HT1080 (cell line): Measurements from ENCODE around the gene TTC14. TPM values are rescaled to one million over a fixed set of nuclear protein-coding genes. Genes with fewer than 3 reads are reported as not detected.
"Not testable (repeated sequence)": the region's sequence is repeated elsewhere in the genome, so short reads cannot be mapped to it uniquely, and the experiment has no call there.

Experiments used
- DNase-seq: peaks from one replicate; pipeline ENCODE4 v3.0.0-alpha.2; 2015; ENCODE audit warnings: low read depth
- polyA plus RNA-seq, 2 experiments: library from polyadenylated mRNA; depleted of rRNA; stranded (reverse); fragments of >200 nt; gene quantifications; 2 replicates each; pipeline ENCODE4 v1.2.3, GENCODE V29; 2015
- total RNA-seq: library from RNA; depleted of rRNA; stranded (reverse); fragments of >200 nt; shearing (Covaris generic); gene quantifications from 2 replicates; pipeline ENCODE4 v1.2.3, GENCODE V29; 2014; rRNA removed

The TTC14 gene, protein sequence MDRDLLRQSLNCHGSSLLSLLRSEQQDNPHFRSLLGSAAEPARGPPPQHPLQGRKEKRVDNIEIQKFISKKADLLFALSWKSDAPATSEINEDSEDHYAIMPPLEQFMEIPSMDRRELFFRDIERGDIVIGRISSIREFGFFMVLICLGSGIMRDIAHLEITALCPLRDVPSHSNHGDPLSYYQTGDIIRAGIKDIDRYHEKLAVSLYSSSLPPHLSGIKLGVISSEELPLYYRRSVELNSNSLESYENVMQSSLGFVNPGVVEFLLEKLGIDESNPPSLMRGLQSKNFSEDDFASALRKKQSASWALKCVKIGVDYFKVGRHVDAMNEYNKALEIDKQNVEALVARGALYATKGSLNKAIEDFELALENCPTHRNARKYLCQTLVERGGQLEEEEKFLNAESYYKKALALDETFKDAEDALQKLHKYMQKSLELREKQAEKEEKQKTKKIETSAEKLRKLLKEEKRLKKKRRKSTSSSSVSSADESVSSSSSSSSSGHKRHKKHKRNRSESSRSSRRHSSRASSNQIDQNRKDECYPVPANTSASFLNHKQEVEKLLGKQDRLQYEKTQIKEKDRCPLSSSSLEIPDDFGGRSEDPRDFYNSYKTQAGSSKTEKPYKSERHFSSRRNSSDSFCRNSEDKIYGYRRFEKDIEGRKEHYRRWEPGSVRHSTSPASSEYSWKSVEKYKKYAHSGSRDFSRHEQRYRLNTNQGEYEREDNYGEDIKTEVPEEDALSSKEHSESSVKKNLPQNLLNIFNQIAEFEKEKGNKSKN
- 31.2 and 56.6 TPM in 2 replicates for total RNA-seq
- 8.5 and 11.8 TPM in 2 replicates for polyA plus RNA-seq (2015; cell fraction: cytosol; rRNA removed)
- 303 and 385 TPM in 2 replicates for polyA plus RNA-seq (2015; cell fraction: nucleus; rRNA removed)

DNA sequence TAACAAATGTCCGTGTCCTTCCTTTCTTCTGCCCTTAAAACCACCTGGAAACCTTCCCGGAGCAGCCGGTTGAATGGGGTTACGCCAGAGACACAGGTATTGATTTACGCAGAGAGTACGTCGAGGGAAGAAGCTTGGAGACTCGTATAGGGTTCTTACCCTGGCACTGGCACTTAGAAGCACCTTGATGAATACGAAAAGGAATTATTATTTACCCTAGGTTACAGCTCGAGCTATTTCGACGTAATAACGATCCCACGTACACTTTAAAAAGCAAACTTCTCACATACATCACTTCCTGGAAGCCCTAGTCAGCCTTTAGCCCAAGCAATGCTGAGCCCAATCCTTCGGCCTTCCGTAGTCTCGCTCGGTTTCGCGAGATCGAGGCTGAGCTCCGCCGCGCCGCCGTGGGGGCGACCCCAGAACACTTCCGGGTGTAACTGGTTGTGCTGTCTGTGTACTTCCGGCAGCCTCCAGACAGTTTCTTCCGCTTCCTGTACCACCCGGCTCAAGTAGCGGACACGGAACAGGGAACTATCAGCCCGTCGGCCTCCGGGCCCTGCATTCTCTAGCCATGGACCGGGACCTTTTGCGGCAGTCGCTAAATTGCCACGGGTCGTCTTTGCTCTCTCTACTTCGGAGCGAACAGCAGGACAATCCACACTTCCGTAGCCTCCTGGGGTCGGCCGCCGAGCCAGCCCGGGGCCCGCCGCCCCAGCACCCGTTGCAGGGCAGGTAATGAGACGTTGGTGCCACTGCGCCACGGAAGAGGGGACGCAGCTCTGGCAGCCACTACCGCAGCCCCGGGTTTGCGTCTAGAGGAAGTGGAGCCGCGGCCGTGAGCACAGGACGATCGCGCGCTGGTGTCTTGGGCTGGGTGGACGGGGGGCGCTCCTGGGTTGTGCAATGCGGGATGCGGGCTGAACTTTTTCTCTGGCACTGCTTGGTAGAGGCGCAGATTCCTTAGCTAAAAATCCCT, at the start of gene TTC14:
TSS of gene TTC14 (plus strand) at position 476 of the 979 bp plus-strand sequence. CDS start at position 575, 99 bp downstream.
- peak; percentile 98 for DNase-seq

DNA sequence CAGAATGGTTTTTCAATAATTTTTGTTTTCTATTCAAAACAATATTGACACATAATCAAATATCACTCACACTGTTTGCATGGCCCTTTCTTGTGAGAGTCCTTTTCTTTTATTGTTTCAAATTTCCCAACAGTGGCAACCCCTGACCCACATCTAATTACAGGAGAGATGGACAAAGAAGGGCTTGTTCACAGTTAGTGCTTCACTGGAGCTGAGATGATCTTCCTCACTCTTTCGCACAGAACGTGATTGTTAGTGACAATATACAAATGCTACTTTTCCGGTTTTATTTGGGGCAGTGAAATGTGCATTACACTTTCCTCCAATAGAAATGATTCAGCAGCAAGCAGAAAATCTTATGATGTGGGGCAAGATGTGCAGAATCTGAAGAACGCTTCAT, 38.6 kb upstream of the TTC14 start:
- DNase-seq, result no peak

DNA sequence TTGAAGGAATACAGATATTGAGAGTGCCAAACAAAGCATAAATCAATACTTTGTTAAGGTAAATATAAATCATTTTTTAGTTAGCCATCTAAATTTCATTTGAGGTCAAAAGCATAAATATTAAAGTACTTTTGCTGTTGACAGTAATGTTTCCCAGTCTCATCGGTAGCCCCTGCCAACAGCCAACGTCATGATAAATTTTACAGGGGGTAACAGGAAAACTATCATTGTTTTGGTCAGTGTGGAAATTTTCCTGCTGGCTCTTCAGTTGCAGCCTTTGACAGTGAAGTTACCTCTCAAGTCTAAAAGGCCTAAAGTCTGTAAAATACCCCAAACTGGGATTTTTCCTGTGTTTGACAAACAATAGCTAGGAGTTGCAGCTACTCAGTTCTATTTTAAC, 37.3 kb upstream of the TTC14 start:
- no peak for DNase-seq

DNA sequence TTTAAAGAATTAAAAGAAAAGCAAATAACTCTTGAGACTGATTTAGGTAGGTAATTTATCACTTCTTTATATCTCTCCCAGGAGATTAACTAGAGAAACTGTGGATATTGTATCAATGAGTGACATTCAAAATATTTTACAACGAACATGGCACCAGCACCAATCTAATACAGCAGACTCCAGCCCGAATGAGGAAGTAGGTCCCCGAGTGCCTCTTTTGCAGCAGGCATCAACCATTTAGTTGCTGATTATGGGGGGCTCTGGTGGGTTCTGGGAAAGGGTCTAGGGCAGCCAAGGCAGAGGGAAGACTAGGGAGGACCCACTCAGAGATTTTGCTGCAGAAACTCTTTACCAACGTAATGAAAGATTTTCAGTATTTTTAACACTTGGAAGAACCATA, 31.7 kb upstream of the TTC14 start:
- no peak for DNase-seq

DNA sequence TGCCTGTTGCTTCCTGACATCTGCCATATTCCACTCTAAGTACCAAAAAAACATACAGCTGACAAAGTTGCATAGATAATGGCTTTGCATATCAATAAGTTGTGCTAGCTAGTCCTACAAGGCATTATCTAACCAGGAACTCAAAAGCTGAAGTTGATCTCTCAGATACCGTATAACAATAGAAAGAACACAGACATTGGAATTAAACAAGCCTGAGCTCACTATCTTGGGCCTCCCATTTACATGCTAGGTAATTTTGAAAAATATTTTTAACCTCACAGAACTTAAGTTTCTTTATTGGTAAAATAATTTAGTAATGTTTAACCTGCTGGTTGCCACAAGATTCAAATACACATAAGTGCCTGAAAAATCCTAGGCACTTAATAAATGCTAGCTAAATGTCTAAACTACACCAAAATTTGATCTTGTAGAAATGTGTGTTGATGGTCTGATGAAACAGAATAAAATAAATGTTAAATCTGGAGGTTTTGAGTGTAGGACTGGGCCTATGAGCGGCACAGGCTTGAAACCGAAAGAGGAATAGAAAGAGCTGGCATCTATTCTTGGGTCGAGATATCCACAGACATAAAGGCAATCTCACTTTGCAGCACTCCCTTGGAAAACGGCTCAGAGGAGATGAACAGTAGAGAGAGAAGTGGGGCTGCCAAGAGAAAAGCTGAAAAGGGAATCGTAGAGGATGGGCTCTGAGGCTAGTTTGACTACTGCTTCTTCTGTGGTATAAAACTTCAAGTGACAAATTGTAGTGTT, 29.9 kb upstream of the TTC14 start:
- DNase-seq, result no peak

DNA sequence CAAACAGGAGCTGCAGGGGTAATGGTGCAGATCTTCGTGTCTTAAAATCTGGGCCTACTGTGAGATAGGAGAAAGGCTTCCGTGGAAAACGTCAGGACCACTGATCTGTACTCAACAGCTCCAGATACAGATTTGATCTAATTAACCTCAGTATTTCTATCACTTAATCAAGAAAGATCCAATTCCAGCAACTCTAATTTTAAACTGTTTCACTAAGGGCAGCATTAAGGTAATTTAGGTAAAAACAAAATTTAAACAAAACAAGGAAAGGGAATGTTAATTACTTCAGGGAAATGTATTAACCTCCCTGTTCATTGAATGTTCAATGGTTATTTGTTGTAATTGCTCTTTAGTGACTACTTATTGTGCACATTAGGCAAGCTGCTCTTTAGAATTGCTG, 26.4 kb upstream of the TTC14 start:
- no peak for DNase-seq

DNA sequence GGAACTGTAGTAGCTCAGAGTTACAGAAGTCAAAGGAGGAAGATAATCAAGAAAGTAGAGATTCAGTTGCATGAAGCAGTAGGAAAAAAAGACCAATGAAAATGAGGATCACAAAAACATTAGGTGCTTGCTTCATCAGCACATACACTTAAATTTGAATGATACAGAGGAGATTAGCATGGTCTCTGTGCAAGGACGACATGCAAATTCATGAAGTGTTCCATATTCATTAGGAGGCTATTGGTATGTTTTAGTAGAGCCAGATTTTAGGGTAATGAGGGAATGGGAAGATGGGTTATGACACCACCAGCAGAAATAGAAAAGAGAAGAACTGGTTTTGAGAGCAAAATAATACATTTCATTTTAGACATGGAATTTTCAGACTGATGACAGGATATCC, 21.0 kb upstream of the TTC14 start:
- DNase-seq, result no peak

DNA sequence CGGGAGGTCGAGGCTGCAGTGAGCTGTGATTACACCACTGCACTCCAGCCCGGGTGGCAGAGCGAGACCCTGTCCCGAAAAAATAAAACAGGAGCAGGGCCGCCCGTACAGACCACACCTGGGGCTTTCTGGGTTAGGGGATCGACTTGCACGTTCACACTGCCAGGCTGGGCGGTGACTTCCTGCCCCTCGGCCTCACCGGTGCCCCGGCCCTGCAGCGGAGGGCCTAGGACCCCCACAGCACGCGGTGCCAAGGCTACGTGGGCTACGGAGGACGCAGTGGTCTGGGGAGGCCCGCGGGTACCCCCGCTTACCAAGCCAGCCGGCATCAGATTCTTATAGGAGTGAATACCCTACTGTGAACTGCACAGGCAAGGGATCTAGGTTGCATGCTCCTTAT, 11.6 kb upstream of the TTC14 start:
- no peak for DNase-seq

DNA sequence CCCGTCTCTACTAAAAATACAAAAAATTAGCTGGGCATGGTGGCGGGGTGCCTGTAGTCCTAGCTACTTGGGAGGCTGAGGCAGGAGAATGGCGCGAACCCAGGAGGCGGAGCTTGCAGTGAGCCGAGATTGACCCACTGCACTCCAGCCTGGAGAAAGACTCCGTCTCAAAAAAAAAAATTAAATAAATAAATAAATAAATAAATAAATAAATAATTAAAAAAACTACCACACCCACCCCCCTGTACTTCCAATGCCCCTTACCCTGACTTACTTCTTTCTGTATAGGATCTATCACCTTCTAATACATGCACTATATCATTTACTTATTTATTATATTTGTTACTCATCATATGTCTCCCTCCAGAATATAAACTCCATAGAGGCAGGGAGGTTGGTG, 8.3 kb upstream of the TTC14 start:
- DNase-seq, result not testable (repeated sequence)

DNA sequence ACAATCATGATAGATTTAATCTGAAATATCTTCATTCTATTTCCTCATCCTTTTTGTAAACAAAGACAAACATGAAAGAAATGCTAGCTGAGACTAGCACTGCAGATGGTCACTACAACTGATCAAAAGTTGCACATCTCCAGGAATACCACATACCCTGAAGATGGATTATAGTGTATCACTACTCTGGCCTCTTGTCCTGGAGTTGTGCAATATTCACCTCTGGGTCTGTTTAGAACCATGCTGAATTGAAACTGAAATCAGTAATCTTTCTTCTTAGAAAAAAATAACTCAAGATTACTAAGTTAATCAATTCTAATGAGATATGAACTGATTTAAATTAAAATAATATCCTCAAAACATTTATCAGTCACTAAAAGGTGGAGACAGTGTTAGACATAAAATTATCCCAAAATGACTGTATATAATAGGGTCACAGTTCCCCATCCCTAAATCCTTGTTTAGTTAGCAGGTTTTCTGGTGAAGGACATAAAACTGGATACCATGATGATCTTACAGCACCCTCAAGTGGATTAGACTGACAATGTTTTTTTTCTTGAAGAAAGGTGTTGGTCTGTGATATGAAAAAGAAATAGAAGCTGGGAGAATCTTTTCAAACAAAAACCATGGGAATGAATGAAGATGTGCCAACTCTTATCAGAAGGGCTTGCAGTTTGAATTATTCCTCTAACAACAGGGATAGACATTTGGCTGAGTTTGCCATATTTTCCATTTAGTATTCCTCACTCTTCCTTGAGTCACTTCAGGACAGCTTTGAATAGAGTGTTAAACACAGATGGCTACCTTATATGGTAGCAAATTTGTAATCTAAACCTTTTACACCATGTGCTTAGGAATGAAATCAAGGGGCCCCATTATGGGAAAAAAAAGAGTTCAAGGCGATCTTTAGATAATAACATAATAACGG, 7.1 kb upstream of the TTC14 start:
- peak; percentile 68 for DNase-seq

DNA sequence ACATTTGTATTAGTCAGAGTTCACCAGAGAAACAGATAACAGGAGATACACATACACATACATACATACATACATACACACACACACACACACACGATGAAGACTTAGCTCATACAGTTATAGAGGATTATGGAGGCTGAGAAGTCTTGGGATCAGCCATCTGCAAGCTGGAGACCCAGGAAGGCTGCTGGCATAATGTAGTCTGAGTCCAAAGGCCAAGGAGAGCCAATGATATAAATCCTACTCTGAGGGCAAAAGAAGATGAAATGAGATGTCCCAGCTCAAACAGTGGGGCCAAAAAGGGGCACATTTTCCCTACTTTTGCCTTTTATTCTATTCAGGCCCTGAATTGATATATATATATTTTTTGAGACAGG, 6.4 kb upstream of the TTC14 start:
- no peak for DNase-seq

DNA sequence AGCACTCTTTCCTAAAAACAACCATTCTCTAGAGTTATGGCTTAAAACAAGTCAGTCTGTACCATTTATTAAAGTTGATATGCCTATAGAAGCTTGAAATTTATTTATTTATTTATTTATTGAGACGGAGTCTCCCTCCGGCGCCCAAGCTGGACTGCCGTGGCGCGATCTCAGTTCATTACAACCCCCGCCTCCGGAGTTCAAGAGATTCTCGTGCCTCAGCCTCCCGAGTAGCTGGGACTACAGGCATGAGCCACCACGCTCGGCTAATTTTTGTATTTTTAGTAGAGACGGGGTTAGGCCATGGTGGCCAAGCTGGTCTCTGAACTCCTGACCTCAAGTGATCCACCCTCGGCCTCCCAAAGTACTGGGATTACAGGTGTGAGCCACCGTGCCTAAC, 1.5 kb upstream of the TTC14 start:
- DNase-seq, result no peak

DNA sequence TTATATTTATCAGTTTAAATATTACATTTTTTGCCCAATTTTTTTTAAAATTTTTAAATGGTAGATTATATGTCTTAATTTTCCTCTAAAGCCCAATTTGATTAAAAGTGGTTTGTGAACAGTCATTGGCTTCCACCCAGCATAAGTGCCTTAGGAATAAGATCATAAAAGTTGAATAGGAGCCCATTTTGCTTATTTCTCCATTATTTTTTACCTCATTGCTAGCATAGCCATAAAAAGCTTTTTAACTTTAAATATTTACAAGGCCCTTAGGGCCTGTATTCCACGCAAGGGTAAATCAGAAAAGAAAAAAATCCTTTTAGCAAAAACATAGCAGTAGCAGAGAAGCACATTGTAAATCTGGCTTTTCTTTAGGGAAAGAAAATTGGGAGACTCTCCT, 9.0 kb downstream of the TTC14 start:
- no peak for DNase-seq

DNA sequence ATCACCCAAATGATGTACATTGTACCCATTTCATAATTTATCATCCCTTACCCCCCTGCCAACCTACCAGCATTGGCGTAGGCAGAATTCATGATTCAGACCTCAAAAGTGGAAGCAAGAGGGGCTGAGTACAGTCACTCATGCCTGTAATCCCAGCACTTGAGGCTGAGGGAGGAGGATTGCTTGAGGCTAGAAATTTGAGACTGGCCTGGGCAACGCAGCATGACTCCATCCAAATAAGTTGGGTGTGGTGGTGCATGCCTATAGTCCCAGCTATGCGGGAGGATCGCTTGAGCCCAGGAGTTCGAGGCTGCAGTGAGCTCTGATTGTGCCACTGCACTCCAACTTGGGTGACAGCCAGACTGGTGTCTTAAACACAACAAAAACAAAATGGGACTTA, 10.4 kb downstream of the TTC14 start:
- peak; percentile 13 for DNase-seq

DNA sequence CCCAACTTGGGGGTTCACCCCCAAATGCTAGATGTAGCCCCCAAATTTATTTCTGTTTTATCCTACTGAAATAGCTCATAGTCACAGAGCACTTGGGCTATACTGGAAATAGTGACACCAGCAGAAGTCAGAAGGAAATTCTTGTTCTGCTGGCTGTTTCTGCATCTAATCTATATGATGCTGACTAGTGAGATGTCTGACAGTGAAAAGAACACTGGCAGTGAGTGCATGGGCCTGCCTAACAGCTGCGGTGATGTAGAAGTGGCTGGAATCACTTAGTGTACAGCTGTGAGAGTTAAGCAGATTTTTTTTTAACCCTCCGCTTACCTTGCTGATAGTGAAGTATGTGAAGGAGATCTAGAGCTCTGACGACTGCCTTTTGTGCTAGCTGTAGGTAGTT, 14.0 kb downstream of the TTC14 start:
- no peak for DNase-seq

DNA sequence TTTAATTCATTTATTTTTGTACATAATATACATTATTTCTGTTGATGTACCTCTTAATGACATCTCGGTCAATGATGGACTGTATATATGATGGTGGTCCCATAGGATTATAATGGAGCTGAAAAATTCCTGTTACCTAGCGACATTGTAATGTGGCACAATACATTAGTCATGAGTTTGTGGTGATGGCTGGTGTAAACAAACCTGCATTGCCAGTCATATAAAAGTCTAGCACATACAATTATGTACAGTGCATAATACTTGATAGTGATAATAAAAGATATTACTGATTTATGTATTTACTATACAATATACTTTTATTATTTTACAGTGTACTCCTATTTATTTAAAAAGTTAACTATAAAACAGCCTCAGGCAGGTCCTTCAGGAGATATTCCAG, 15.1 kb downstream of the TTC14 start:
- peak; percentile 15 for DNase-seq

DNA sequence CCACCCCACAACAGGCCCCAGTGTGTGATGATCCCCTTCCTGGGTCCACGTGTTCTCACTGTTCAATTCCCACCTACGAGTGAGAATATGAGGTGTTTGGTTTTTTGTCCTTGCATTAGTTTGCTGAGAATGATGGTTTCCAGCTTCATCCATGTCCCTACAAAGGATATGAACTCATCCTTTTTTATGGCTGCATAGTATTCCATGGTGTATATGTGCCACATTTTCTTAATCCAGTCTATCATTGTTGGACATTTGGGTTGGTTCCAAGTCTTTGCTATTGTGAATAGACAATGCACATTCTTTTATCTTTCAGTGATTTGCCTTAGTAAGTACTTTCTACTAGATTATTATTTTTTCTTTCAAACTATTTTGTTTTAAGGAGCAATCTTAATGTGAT, 16.6 kb downstream of the TTC14 start:
- not testable (repeated sequence) for DNase-seq

DNA sequence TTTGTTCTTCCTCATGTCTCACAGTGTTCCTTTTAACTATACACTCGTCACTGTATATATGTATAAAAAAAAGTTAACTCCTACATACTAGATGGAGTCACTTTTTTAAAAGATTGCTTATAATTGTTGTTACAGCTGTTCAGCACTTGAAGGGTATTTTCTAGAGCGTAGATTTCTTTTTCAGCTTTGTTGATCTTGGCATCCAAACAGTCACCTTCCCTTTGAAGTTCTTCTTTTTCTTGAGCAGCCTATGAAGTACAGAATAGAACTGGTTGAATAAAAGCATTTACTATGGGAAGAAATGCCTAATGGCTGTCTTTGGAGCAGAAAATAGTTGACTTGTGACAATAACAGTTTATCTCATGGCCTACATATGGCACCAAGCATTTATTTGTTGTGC, 17.8 kb downstream of the TTC14 start:
- DNase-seq, result no peak

DNA sequence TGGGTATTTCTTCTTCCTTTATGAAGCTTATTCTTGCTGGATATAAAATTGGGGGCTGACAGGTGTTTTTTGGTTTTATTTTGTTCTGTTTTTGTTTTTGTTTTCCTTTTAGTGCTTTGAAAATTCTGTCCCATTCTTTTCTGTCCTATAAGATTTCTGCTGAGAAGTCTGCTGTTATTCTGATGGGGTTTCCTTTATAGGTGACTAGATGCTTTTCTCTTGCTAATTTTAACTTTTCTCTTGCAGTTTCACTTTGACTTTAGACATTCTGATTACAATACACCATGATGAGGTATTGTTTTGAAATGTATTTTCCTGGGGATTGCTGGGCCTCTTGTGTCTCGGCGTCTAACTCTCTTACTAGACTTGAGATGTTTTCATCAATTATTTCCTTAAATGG, 22.8 kb downstream of the TTC14 start:
- no peak for DNase-seq
